AG09309 (cell line): ENCODE data around the gene LIPM.
A peak's percentile ranks its signal among the peaks of the same experiment; 100 is the strongest.

Source experiments
- DNase-seq: peaks from one replicate; pipeline ENCODE4 v3.0.0-alpha.2; 2010; ENCODE audit warnings: low read depth
- H3K4me3 ChIP-seq: 2 replicates; pipeline ENCODE4 v1.5.1; 2011; ENCODE audit warnings: mild to moderate bottlenecking, low read depth, low read length, moderate library complexity; ENCODE audit not compliant: control insufficient read depth
- TF ChIP-seq, protein P1 (sequence below): IDR thresholded peaks from 2 replicates; pipeline ENCODE4 v1.5.1; 2011; ENCODE audit warnings: mild to moderate bottlenecking, low read depth, low read length, inconsistent platforms; ENCODE audit not compliant: insufficient read depth, control insufficient read depth; ENCODE audit errors: missing control alignments

Gene LIPM

DNA sequence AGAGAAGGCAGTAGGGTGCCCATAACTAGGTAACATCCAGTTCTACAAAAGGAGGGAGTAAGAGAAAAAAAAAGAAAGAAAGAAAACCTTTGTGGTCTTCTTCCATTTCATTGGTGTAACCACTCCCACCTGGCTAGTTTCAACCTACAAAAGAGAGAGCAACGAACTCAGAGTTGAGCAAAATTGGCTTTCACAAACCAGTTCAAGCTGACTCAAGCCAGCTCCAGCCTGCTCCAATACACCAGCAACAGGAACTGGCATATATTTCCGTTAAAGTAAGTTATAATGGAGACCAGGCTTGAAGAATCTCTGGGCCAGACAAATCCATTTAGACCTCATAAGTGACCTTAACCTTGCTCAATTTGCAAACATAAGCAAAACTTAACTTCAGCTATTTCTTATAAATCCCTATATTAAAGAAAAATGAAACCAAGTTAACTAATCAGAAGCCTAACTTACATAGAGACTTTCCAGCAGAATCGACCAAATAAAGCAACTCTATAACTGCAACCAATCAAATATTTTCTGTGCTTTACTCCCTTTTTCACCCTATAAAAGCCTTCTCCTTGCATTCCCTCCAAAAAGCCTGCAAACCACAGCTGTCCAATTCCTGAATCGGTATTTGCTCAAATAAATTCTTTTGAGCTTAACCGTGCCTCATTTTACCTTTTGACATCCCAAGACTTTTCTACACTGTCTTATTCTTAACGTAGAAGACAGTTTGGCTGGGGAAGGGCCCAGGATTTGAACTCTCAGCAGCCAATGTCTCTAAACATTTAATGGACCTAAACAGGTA lies 39.0 kb downstream of the LIPM start:
- TF ChIP-seq, protein P1, sequence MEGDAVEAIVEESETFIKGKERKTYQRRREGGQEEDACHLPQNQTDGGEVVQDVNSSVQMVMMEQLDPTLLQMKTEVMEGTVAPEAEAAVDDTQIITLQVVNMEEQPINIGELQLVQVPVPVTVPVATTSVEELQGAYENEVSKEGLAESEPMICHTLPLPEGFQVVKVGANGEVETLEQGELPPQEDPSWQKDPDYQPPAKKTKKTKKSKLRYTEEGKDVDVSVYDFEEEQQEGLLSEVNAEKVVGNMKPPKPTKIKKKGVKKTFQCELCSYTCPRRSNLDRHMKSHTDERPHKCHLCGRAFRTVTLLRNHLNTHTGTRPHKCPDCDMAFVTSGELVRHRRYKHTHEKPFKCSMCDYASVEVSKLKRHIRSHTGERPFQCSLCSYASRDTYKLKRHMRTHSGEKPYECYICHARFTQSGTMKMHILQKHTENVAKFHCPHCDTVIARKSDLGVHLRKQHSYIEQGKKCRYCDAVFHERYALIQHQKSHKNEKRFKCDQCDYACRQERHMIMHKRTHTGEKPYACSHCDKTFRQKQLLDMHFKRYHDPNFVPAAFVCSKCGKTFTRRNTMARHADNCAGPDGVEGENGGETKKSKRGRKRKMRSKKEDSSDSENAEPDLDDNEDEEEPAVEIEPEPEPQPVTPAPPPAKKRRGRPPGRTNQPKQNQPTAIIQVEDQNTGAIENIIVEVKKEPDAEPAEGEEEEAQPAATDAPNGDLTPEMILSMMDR: no peak
- no peak for DNase-seq
- H3K4me3 ChIP-seq: no peak overlapping the region

DNA sequence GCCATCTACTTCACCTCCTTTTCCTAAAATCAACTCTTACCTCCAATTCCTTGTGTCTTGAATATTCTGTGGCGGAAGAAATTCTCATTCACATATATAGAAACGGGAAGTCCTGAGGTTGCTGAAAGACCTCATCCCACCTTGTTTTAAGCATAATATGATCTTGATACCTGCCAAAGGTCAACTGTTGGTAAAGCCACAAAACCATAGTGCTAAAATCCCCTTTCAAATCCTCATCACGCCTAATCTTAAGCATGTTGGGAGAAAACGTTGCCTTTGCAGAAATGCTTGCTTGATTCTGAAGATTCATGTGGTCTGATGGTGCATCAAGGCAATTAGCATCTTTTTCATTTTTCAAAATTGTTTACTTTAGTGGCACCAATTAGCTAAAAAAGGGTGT lies 40.6 kb downstream of the LIPM start:
- H3K4me3 ChIP-seq: no peak overlapping the region
- TF ChIP-seq, protein P1: no peak
- DNase-seq: no peak

DNA sequence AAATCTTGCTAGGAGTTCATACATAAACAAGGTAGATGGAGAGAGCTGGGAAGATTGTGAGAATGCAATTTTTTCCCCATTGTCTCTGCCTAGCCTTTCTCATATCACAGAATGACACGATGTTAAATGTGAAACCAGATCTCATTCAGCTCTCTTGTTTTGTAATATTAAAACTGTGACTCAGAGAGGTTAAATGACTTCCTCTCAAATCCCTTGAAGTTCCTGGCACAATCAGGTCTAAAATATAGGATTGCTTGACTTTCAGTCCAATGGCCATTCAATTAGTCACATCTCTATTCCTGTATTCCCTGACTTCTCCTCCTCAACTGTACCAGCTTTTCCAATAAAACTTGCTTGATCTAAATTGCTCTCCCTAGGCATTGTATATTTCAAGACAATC lies 46.0 kb downstream of the LIPM start:
- TF ChIP-seq, protein P1: no peak

DNA sequence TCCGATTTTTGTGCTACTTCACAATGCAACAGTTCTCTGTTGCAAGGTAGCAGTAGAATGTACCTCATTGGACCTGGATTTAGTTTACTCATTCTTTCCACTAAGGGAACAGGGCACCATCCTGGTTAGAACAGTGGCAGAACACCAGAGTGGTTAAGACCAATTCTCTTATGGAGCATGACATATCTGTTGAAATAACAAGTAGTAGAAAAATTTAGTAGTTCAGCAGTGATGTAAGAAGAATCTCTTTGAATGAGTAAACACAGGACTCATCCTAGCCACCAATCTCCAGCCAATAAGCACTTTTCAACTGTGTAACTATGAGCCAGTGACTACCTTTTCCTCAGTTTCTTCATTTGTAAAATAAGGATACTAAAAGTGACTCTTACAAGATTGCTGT lies 46.7 kb downstream of the LIPM start:
- DNase-seq: no peak
- TF ChIP-seq, protein P1: no peak
- no peak overlapping the region for H3K4me3 ChIP-seq

More for the DNA sequence above, 46.0 kb downstream of the LIPM start:
- peak; percentile 64 for DNase-seq
- no peak overlapping the region for H3K4me3 ChIP-seq

DNA sequence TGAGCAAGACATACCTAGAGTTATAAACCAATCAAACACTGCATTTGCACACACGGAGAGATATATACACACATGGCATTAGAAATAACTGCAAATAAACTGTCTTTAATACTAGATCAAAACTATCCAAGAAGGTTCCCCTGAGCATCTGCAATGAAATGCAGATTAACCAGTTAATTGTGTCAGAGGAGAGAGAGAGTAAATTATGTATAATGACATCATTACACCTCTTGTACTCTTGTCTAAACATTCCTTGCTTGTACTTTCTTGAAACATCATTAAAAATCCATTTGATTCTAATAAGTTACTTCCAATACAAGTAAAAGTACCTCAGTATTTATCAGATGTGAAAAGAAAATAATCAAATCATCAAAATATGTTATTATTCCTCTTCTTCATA lies 48.2 kb downstream of the LIPM start:
- no peak for DNase-seq
- TF ChIP-seq, protein P1: no peak
- H3K4me3 ChIP-seq: no peak overlapping the region

DNA sequence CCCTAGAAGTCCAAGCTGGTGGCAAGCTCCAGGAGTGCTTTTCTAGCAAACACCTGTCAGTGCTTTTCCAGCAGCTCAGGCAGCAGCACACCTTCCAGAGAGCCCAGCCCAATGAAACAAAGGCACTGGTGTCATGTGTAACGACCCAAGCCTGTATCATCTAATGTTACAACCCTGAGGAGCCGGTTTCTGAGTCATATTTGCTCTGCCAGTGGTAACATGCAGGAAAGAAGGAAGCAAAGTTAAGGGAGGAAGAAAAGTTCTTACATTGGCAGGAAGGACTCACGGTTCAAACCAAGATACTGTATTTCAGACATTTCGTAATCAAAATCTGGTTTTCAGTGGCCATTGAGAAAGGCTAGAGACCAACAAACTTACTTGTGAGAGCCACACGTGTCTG lies 49.2 kb downstream of the LIPM start, which contains the start of gene ANKRD22:
ANKRD22 (minus strand) TSS at position 139 of the 400 bp plus-strand sequence. CDS start 237 bp downstream, outside the sequence.
- no peak within 1 kb of the TSS for H3K4me3 ChIP-seq
- TF ChIP-seq, protein P1: no peak
- DNase-seq: no peak
